ENCODE measurements around the gene KRT80. TPM values are rescaled to one million over a fixed set of nuclear protein-coding genes. Genes with fewer than 3 reads are reported as not detected.

KRT80 gene
- total and polyA plus RNA-seq, 2 of the 13 experiments (the other 11 are each of a cell fraction or from before 2014, with no cell fraction given) = 0.27 to 0.53 TPM

GRCh38 chr12:52224151-52224550 is 32.3 kb upstream of the KRT80 start (continued):
- no peak for TF ChIP-seq ZHX1 (CRISPR knock-in tag; IDR thresholded peaks at IDR 0.05; ENCODE audit: low read depth)

- Histone ChIP-seq H3K9me3 (ENCODE audit: low read length) (no peaks in the 10 kb centered on the region), H3K4me2 (ENCODE audit: low read depth, low read length) (no peak overlapping the region), H3K4me3 (replicated peaks in 1 of 3; ENCODE audit: insufficient read depth in 1 of 3, low read depth in 2 of 3, low read length in 3 of 3) (no peak overlapping the region), H3K27ac (ENCODE audit: extremely low read length, insufficient read depth, low read length) (no peak overlapping the region), H3K36me3 (replicated peaks in 1 of 2; ENCODE audit: control insufficient read depth in 1 of 2, insufficient read depth in 2 of 2, low read length in 2 of 2) (no peaks in the 10 kb centered on the region), H3K27me3 (ENCODE audit: control insufficient read depth in 1 of 2, insufficient read depth in 2 of 2, low read length in 2 of 2) (peaks cover 0 to 6% of the 10 kb centered on the region in 2 experiments; a peak in 2 of 5 replicates), H2AFZ (ENCODE audit: low read length) (no peak overlapping the region), H3K79me2 (ENCODE audit: insufficient read depth, low read length) (no peaks in the 10 kb centered on the region), H3K9ac (ENCODE audit: insufficient read depth, low read depth, low read length) (no peak overlapping the region), H3K4me1 (ENCODE audit: insufficient read depth, low read length) (peaks cover 5% of the 10 kb centered on the region; the same call in 1 of the 2 replicates), H4K20me1 (ENCODE audit: insufficient read depth, low read length) (no peaks in the 10 kb centered on the region)
- POLR2A ChIA-PET = no interaction called here
- CTCF ChIA-PET (ENCODE audit: low intra/inter-chr PET ratio, low total read pairs) = no interaction called here
- intact Hi-C loops (cut with micrococcal nuclease; ENCODE audit: unreplicated experiment) = no loop called here
- DNase-seq (ENCODE audit: low spot score) = no peak
- BruUV-seq (replicated peaks) = no TSS peak
- in situ Hi-C loops (cut with HindIII; ENCODE audit: extremely low pct_ligation_motif_present, low pct_unique_long_range_greater_than_20kb) = no loop called here
- FAIRE-seq = no peak
- 28% methylated on average over 5 of the region's 5 CpGs for WGBS (ENCODE audit: low lambda C conversion rate)
- ATAC-seq = no peak
- no peak for TF ChIP-seq GABPB1 (CRISPR knock-in tag; IDR thresholded peaks at IDR 0.05)
- TF ChIP-seq THRA (CRISPR knock-in tag; IDR thresholded peaks at IDR 0.05; ENCODE audit: borderline replicate concordance) = no peak
- no peak for TF ChIP-seq ZNF281 (CRISPR knock-in tag; IDR thresholded peaks at IDR 0.05; ENCODE audit: borderline replicate concordance)
- TF ChIP-seq FOSL2 (CRISPR knock-in tag; IDR thresholded peaks at IDR 0.05) = no peak
- no peak for TF ChIP-seq ZNF207 (IDR thresholded peaks at IDR 0.05; ENCODE audit: borderline replicate concordance)
- TF ChIP-seq LBX2 (CRISPR knock-in tag; IDR thresholded peaks at IDR 0.05; ENCODE audit: borderline replicate concordance) = no peak
- TF ChIP-seq ERF (CRISPR knock-in tag; IDR thresholded peaks at IDR 0.05) = no peak
- TF ChIP-seq POLR2AphosphoS5 (IDR thresholded peaks at IDR 0.05; ENCODE audit: low read depth, low read length) = no peak
- no peak for TF ChIP-seq NONO (IDR thresholded peaks at IDR 0.05)
- no peak for TF ChIP-seq NONO (CRISPR knock-in tag; conservative IDR thresholded peaks at IDR 0.05)
- no peak for TF ChIP-seq ZBTB8A (CRISPR knock-in tag; IDR thresholded peaks at IDR 0.05; ENCODE audit: borderline replicate concordance, low read depth)
- TF ChIP-seq ZNF512 (CRISPR knock-in tag; IDR thresholded peaks at IDR 0.05) = no peak
Measured at GRCh38 chr12:52223406-52224039, 31.7 kb upstream of the KRT80 start.
